ENCODE data around the gene DCK. TPM values are rescaled to one million over a fixed set of nuclear protein-coding genes. Genes with fewer than 3 reads are reported as not detected.
"Not testable (repeated sequence)": the region's sequence is repeated elsewhere in the genome, so short reads cannot be mapped to it uniquely, and the experiment has no call there.

Gene DCK
- total RNA-seq, 1 donor from 2014 or later: 57.1 TPM

DNA sequence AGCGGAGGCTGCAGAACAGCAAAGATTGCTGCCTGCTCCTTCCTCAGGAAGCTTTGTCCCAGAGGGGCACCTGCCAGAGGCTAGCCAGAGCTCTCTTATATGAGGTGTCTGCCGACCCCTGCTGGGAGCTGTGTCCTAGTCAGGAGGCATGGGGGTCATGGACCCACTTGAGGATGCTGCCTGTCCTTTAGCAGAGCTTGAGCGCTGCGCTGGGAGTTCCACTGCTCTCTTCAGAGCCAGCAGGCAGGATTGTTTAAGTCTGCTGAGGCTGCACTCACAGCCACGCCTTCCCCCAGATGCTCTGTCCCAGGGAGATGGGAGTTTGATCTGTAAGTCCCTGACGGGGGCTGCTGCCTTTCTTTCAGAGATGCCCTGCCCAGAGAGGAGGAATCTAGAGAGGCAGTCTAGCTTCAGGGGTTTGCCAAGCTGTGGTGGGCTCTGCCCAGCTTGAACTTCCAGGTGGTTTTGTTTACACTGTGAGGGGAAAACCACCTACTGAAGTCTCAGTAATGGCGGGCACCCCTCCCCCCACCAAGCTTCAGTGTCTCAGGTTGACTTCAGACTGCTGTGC, 10.9 kb downstream of the DCK start:
- H3K27ac Mint-ChIP-seq: no peak overlapping the region
- H3K9me3 Mint-ChIP-seq: peaks cover 39% of the 10 kb centered on the region
- peaks cover 24% of the 10 kb centered on the region for H3K36me3 ChIP-seq
- no peak overlapping the region for H3K4me3 ChIP-seq
- H3K4me1 ChIP-seq: peaks cover 18% of the 10 kb centered on the region
- peaks cover 5% of the 10 kb centered on the region for H3K4me1 Mint-ChIP-seq
- no peaks in the 10 kb centered on the region for H3K27me3 ChIP-seq
- peaks cover 96% of the 10 kb centered on the region for H3K79me2 ChIP-seq (ENCODE audit: low read depth)
- no peak overlapping the region for H3K9ac ChIP-seq
- H4K20me1 ChIP-seq (ENCODE audit: low read depth): peaks cover 16% of the 10 kb centered on the region
- peak overlapping the region; percentile 74 for H3K27ac ChIP-seq
- no peak for TF ChIP-seq EZH2phosphoT487 (IDR thresholded peaks at IDR 0.05)
- TF ChIP-seq, protein P1, sequence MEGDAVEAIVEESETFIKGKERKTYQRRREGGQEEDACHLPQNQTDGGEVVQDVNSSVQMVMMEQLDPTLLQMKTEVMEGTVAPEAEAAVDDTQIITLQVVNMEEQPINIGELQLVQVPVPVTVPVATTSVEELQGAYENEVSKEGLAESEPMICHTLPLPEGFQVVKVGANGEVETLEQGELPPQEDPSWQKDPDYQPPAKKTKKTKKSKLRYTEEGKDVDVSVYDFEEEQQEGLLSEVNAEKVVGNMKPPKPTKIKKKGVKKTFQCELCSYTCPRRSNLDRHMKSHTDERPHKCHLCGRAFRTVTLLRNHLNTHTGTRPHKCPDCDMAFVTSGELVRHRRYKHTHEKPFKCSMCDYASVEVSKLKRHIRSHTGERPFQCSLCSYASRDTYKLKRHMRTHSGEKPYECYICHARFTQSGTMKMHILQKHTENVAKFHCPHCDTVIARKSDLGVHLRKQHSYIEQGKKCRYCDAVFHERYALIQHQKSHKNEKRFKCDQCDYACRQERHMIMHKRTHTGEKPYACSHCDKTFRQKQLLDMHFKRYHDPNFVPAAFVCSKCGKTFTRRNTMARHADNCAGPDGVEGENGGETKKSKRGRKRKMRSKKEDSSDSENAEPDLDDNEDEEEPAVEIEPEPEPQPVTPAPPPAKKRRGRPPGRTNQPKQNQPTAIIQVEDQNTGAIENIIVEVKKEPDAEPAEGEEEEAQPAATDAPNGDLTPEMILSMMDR (IDR thresholded peaks at IDR 0.05): no peak
- no peak for TF ChIP-seq EZH2 (IDR thresholded peaks at IDR 0.05)
- H3F3A ChIP-seq (ENCODE audit: low read depth): peaks cover 14% of the 10 kb centered on the region
- H2AFZ ChIP-seq (replicated peaks): no peak overlapping the region
- peaks cover 2% of the 10 kb centered on the region for H3K9me3 ChIP-seq (ENCODE audit: low read depth)
- DNase-seq (ENCODE audit: low spot score): peak; percentile 61
- no peak overlapping the region for H3K4me3 Mint-ChIP-seq
- H3K27me3 Mint-ChIP-seq (ENCODE audit: insufficient read depth, low read depth): no peaks in the 10 kb centered on the region
- peaks cover 62% of the 10 kb centered on the region for H3K36me3 Mint-ChIP-seq
- H3K4me2 ChIP-seq: peak overlapping the region; percentile 64

DNA sequence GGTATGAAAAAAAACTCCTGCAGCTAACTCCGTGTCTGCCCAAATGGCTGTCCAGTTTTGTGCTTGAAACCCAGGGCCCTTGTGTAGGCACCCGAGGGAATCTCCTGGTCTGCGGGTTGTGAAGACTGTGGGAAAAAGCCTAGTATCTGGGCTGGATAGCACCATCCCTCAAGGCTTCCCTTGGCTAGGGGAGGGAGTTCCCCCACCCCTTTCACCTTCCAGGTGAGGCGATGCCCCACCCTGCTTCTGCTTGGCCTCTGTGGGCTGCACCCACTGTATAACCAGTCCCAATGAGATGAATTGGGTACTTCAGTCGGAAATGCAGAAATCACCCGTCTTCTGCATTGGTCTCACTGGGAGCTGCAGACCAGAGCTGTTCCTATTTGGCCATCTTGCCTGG, 11.6 kb downstream of the DCK start:
- not testable (repeated sequence) for H3K9ac ChIP-seq; H3K27me3 ChIP-seq; H3K4me3 ChIP-seq; H3K9me3 ChIP-seq (ENCODE audit: low read depth); H3K27ac Mint-ChIP-seq; H2AFZ ChIP-seq (replicated peaks); H3K4me3 Mint-ChIP-seq; H3K27me3 Mint-ChIP-seq (ENCODE audit: insufficient read depth, low read depth); H3K4me1 Mint-ChIP-seq; DNase-seq (ENCODE audit: low spot score); H3K27ac ChIP-seq
- Histone ChIP-seq H3K36me3 (peaks cover 17% of the 10 kb centered on the region), H3K4me2 (peak overlapping the region; percentile 64), H4K20me1 (ENCODE audit: low read depth) (peaks cover 22% of the 10 kb centered on the region), H3K4me1 (peaks cover 18% of the 10 kb centered on the region), H3K79me2 (ENCODE audit: low read depth) (peaks cover 96% of the 10 kb centered on the region), H3F3A (ENCODE audit: low read depth) (peaks cover 14% of the 10 kb centered on the region)
- Mint-ChIP-seq H3K36me3 (peaks cover 62% of the 10 kb centered on the region), H3K9me3 (peaks cover 33% of the 10 kb centered on the region)

DNA sequence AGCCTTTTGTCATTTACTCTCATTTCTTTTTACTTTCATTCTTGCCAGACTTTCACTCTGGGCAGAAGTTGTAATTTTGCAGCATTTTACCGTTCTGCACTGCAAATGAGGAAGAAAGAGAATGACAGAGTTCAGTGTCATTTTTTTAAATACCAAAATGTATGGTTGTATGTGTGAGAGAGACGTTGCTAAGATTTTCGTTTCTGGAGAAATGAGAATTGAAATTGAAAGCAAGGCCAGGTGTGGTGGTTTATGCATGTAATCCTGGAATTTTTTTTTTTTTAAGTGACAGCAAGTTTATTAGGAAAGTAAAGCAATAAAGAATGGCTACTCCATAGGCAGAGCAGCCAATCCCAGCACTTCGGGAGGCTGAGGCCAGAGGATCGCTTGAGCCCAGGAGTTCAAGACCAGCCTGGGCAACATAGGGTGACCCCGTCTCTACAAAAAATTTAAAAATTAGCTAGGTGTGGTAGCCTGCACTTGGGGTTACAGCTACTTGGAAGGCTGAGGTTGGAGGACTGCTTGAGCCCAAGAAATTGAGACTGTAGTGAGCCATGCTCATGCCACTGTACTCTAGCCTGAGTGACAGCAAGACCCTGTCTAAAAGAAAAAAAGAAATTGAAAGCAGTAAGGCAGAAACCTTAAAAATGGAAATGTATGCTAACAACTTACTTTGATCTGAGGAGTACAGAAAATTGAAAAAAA, 12.9 kb downstream of the DCK start:
- Mint-ChIP-seq H3K27ac (no peak overlapping the region), H3K4me1 (peaks cover 5% of the 10 kb centered on the region), H3K9me3 (peaks cover 22% of the 10 kb centered on the region), H3K36me3 (peaks cover 54% of the 10 kb centered on the region), H3K27me3 (ENCODE audit: insufficient read depth, low read depth) (no peaks in the 10 kb centered on the region), H3K4me3 (no peak overlapping the region)
- H3F3A ChIP-seq (ENCODE audit: low read depth): peaks cover 14% of the 10 kb centered on the region
- no peak for DNase-seq (ENCODE audit: low spot score)
- H3K36me3 ChIP-seq: peaks cover 7% of the 10 kb centered on the region
- H3K4me3 ChIP-seq: no peak overlapping the region
- TF ChIP-seq EZH2phosphoT487 (IDR thresholded peaks at IDR 0.05) (no peak), EZH2 (IDR thresholded peaks at IDR 0.05) (no peak)
- TF ChIP-seq, protein P1 (IDR thresholded peaks at IDR 0.05): no peak
- H4K20me1 ChIP-seq (ENCODE audit: low read depth): peaks cover 22% of the 10 kb centered on the region
- peaks cover 2% of the 10 kb centered on the region for H3K9me3 ChIP-seq (ENCODE audit: low read depth)
- H3K4me2 ChIP-seq: no peak overlapping the region
- H3K9ac ChIP-seq: no peak overlapping the region
- peaks cover 18% of the 10 kb centered on the region for H3K4me1 ChIP-seq
- H2AFZ ChIP-seq (replicated peaks): no peak overlapping the region
- no peak overlapping the region for H3K27ac ChIP-seq
- peaks cover 96% of the 10 kb centered on the region for H3K79me2 ChIP-seq (ENCODE audit: low read depth)
- H3K27me3 ChIP-seq: no peaks in the 10 kb centered on the region

DNA sequence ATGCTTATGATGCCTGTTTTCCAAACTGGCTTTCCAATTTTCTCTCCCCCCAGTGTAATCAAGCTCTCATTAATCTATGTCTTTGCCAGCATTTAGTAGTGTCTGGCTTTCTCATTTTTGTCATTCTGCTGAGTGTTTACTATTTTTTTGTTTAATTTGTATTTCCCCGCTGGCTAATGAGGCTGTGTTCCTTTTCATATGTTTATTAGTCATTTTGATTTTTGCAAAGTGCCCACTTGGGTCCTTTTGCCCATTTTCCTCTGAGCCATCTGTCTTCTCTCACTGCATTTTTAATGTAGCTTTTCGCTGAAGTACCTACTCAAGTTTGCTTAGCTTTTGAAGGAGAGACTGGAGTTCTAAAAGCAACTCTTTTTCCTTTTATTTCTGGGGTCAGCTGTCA, 14.7 kb downstream of the DCK start:
- Histone ChIP-seq H2AFZ (replicated peaks) (no peak overlapping the region), H3K4me3 (no peak overlapping the region), H3K36me3 (no peaks in the 10 kb centered on the region), H3K9ac (no peak overlapping the region), H3K4me2 (no peak overlapping the region), H4K20me1 (ENCODE audit: low read depth) (peaks cover 22% of the 10 kb centered on the region), H3K79me2 (ENCODE audit: low read depth) (peaks cover 87% of the 10 kb centered on the region), H3K27ac (no peak overlapping the region), H3F3A (ENCODE audit: low read depth) (peaks cover 12% of the 10 kb centered on the region), H3K9me3 (ENCODE audit: low read depth) (no peaks in the 10 kb centered on the region), H3K27me3 (no peaks in the 10 kb centered on the region), H3K4me1 (peaks cover 17% of the 10 kb centered on the region)
- Mint-ChIP-seq H3K27me3 (ENCODE audit: insufficient read depth, low read depth) (no peaks in the 10 kb centered on the region), H3K9me3 (peaks cover 13% of the 10 kb centered on the region), H3K4me3 (no peak overlapping the region), H3K36me3 (peaks cover 50% of the 10 kb centered on the region), H3K27ac (no peak overlapping the region), H3K4me1 (peaks cover 5% of the 10 kb centered on the region)
- TF ChIP-seq EZH2 (IDR thresholded peaks at IDR 0.05): no peak
- DNase-seq (ENCODE audit: low spot score): no peak
